H1 (cell line): ENCODE data around the gene NEB.

Experiments
- CBX5 ChIP-seq: fragments of 300-800, 300-1000 bp; sonication (generic); IDR thresholded peaks from 2 replicates; pipeline ENCODE4 v1.7.1; 2016; ENCODE audit warnings: antibody characterized with exemption, low read length, low read depth
- CREB1 ChIP-seq: IDR thresholded peaks from 2 replicates; pipeline ENCODE4 v1.6.1; 2012; ENCODE audit warnings: inconsistent platforms
- EZH2 ChIP-seq: fragments of 200-600 bp; sonication (generic); IDR thresholded peaks from 2 replicates; pipeline ENCODE4 v1.7.1; 2012; ENCODE audit warnings: low read depth, mild to moderate bottlenecking, moderate library complexity, low read length, inconsistent platforms; ENCODE audit not compliant: severe bottlenecking
- GABPA ChIP-seq: IDR thresholded peaks from 2 replicates; pipeline ENCODE4 v1.6.1; 2011; ENCODE audit warnings: mild to moderate bottlenecking, low read length, moderate library complexity, borderline replicate concordance; ENCODE audit not compliant: insufficient read depth
- MAFK ChIP-seq: IDR thresholded peaks from 2 replicates; pipeline ENCODE4 v1.6.1; 2012; ENCODE audit warnings: low read depth, mild to moderate bottlenecking, improper control_type of control experiment, low read length
- NANOG ChIP-seq: IDR thresholded peaks from 2 replicates; pipeline ENCODE4 v1.6.1; 2011; ENCODE audit warnings: low read length, low read depth, mild to moderate bottlenecking, inconsistent platforms; ENCODE audit not compliant: insufficient read depth, poor library complexity, severe bottlenecking
- POLR2A ChIP-seq, 2 experiments: IDR thresholded peaks; 1 replicate in 1 of 2; 2 replicates in 1 of 2; pipeline ENCODE4 v1.6.1; 2011; ENCODE audit warnings: low read depth in 2 of 2, low read length in 2 of 2, mild to moderate bottlenecking in 2 of 2; ENCODE audit errors: control extremely low read depth in 1 of 2
- RAD21 ChIP-seq, 2 experiments: IDR thresholded peaks in 1 of 2; conservative IDR thresholded peaks in 1 of 2; 2 replicates each; pipeline ENCODE4 v1.6.1; 2011; ENCODE audit warnings: low read depth in 2 of 2, low read length in 2 of 2, improper control_type of control experiment in 1 of 2, inconsistent platforms in 1 of 2, mild to moderate bottlenecking in 1 of 2, moderate library complexity in 1 of 2
- TF ChIP-seq, protein P1 (sequence below), 3 experiments: IDR thresholded peaks; 1 replicate in 2 of 3; 2 replicates in 1 of 3; pipeline versions ENCODE4 v1.5.1 to v1.6.1; 2011; ENCODE audit warnings: low read length in 3 of 3, mild to moderate bottlenecking in 3 of 3, inconsistent platforms in 2 of 3, low read depth in 1 of 3, moderate library complexity in 1 of 3; ENCODE audit not compliant: insufficient read depth in 1 of 3; ENCODE audit errors: control extremely low read depth in 1 of 3
- TF ChIP-seq, protein P2 (sequence below): IDR thresholded peaks from 2 replicates; pipeline ENCODE4 v1.6.1; 2012; ENCODE audit warnings: low read length, inconsistent platforms

- TF ChIP-seq MAFK (no peak), GABPA (no peak), EZH2 (no peak), POLR2A (IDR thresholded peaks at IDR 0.05; ENCODE audit: control extremely low read depth in 1 of 2, low read depth in 2 of 2, low read length in 2 of 2) (no peak), NANOG (no peak), CBX5 (no peak), CREB1 (no peak), RAD21 (IDR thresholded peaks at IDR 0.05 in 1 of 2, conservative IDR thresholded peaks at IDR 0.05 in 1 of 2; ENCODE audit: low read depth in 2 of 2, low read length in 2 of 2) (no peak)
- TF ChIP-seq, protein P1, sequence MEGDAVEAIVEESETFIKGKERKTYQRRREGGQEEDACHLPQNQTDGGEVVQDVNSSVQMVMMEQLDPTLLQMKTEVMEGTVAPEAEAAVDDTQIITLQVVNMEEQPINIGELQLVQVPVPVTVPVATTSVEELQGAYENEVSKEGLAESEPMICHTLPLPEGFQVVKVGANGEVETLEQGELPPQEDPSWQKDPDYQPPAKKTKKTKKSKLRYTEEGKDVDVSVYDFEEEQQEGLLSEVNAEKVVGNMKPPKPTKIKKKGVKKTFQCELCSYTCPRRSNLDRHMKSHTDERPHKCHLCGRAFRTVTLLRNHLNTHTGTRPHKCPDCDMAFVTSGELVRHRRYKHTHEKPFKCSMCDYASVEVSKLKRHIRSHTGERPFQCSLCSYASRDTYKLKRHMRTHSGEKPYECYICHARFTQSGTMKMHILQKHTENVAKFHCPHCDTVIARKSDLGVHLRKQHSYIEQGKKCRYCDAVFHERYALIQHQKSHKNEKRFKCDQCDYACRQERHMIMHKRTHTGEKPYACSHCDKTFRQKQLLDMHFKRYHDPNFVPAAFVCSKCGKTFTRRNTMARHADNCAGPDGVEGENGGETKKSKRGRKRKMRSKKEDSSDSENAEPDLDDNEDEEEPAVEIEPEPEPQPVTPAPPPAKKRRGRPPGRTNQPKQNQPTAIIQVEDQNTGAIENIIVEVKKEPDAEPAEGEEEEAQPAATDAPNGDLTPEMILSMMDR (IDR thresholded peaks at IDR 0.05; ENCODE audit: control extremely low read depth in 1 of 3, insufficient read depth in 1 of 3, low read depth in 1 of 3, low read length in 3 of 3), result no peak
- TF ChIP-seq, protein P2, sequence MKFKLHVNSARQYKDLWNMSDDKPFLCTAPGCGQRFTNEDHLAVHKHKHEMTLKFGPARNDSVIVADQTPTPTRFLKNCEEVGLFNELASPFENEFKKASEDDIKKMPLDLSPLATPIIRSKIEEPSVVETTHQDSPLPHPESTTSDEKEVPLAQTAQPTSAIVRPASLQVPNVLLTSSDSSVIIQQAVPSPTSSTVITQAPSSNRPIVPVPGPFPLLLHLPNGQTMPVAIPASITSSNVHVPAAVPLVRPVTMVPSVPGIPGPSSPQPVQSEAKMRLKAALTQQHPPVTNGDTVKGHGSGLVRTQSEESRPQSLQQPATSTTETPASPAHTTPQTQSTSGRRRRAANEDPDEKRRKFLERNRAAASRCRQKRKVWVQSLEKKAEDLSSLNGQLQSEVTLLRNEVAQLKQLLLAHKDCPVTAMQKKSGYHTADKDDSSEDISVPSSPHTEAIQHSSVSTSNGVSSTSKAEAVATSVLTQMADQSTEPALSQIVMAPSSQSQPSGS, result no peak
Measured at GRCh38 chr2:151774506-151774905, 40.2 kb upstream of the NEB start.
